ENCODE data around the gene CDH4. TPM values are rescaled to one million over a fixed set of nuclear protein-coding genes. Genes with fewer than 3 reads are reported as not detected.

CDH4 gene
- polyA plus RNA-seq, 1 experiment: 1.5 TPM

GRCh38 chr20:61385731-61386130, 133.7 kb downstream of the CDH4 start:
- ChIA-PET POLR2A (no interaction called here), CTCF (no interaction called here)
- no peaks in the 10 kb centered on the region for H3K36me3 ChIP-seq (ENCODE audit: control insufficient read depth, insufficient read depth, low read length)
- H3K27me3 ChIP-seq (ENCODE audit: control insufficient read depth, insufficient read depth, low read length): no peaks in the 10 kb centered on the region
- TF ChIP-seq CTCF (IDR thresholded peaks at IDR 0.05; ENCODE audit: insufficient read depth, low read depth, low read length): no peak
- no peak for DNase-seq (ENCODE audit: low read depth)
- no peak overlapping the region for H3K4me3 ChIP-seq (ENCODE audit: low read depth, low read length)

DNA sequence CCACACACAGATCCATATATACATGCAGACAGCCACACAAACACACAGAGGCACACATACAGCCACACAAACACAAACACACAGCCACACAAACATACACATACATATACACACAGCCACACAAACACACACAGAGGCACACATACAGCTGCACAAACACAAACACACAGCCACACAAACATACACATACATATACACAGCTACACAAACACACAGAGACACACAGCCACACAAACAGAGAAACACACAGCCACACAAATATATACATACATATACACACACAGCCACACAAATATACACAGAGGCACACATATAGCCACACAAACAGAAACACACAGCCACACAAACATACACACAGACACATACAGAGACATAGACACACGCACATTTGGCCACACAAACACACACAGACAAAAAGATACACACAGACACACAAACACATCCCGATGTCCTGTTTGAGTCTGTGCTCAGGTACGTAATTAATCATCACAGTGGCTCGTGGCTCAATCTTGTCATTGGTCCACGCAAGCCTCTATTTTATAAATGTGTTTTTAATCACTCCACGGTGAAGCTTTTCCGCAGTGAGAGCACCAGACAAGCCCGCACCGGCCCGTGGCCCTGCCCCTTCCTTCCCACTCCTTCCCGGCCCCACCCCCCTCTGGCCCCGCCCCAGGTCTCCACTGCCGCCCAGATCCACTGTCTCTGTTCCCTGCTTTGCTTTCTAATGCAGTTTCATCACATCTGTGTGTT, 135.3 kb downstream of the CDH4 start:
- ChIA-PET CTCF (no interaction called here), POLR2A (no interaction called here)
- DNase-seq (ENCODE audit: low read depth): peak; percentile 4
- no peaks in the 10 kb centered on the region for H3K27me3 ChIP-seq (ENCODE audit: control insufficient read depth, insufficient read depth, low read length)
- no peak for TF ChIP-seq CTCF (IDR thresholded peaks at IDR 0.05; ENCODE audit: insufficient read depth, low read depth, low read length)
- no peaks in the 10 kb centered on the region for H3K36me3 ChIP-seq (ENCODE audit: control insufficient read depth, insufficient read depth, low read length)
- H3K4me3 ChIP-seq (ENCODE audit: low read depth, low read length): 0 out of 2 replicates have a peak overlapping the region, but pooled peaks have one; percentile 14

DNA sequence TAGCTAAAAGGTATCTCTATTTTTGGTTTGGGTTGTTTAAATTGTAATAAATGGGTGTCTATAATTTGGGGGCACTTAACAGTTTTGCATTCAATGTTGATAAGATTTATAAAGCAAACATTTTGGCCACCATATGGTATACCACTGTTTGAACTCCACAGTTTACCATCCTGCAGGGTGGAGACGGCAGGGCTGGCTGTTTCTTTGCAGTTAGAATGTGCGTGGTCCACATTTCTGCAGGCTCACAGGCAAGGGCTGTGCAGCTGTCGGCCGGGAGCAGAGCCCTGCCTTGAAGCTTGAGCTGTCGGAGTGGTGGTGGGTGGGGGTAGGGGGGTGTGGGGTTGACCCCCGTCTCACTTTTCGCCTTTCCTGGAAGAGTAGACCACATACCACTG, 135.9 kb downstream of the CDH4 start:
- POLR2A ChIA-PET: no interaction called here
- no peaks in the 10 kb centered on the region for H3K27me3 ChIP-seq (ENCODE audit: control insufficient read depth, insufficient read depth, low read length)
- CTCF ChIA-PET: no interaction called here
- no peak overlapping the region for H3K4me3 ChIP-seq (ENCODE audit: low read depth, low read length)
- DNase-seq (ENCODE audit: low read depth): no peak
- no peak for TF ChIP-seq CTCF (IDR thresholded peaks at IDR 0.05; ENCODE audit: insufficient read depth, low read depth, low read length)
- H3K36me3 ChIP-seq (ENCODE audit: control insufficient read depth, insufficient read depth, low read length): no peaks in the 10 kb centered on the region

DNA sequence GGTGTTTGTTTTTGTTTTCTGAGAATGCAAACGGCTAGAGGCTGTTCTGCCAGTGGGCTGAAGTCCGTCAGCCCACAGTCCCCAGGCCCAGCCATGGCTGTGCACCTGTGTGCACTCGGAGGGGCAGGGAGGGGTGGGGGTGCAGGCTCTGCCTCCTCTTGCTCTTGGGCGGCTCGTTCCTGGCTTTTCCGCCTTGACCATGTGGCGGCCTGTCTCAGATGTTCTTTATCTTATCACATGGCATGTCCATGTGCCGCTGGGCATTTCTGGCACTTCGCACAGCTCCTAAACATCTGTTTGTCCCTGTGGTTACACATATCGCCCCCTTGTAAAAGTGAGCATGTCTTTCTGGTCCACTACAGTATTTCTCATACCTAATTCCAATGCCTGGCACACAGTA, 137.0 kb downstream of the CDH4 start:
- POLR2A ChIA-PET: no interaction called here
- no peak for DNase-seq (ENCODE audit: low read depth)
- Histone ChIP-seq H3K27me3 (ENCODE audit: control insufficient read depth, insufficient read depth, low read length) (no peaks in the 10 kb centered on the region), H3K4me3 (ENCODE audit: low read depth, low read length) (no peak overlapping the region), H3K36me3 (ENCODE audit: control insufficient read depth, insufficient read depth, low read length) (no peaks in the 10 kb centered on the region)
- CTCF ChIA-PET: no interaction called here
- no peak for TF ChIP-seq CTCF (IDR thresholded peaks at IDR 0.05; ENCODE audit: insufficient read depth, low read depth, low read length)

DNA sequence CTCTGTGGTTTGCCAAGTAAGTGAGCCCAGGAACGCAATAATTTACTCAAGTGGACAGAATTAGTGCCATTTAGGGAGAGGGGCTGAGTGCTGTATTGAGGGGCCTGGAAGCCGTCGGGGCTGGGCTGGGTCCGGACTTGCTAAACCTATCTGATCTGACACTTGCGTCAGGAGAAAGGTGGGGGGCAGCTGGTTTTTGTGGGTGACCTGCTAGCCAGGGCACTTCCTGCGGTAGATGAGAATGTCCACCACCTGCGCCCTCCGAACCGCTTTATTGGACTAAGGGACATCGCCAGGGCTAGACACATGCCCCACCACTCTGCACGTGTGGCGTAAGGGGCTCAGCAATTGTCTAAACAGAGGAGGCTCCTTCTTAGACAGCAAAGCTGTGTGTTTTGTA, 139.1 kb downstream of the CDH4 start:
- ChIA-PET CTCF (interaction anchor here (0.6 kb wide), 1 partner anchor 27 kb away, joined by 3 read pairs; no protein-coding TSS in a partner anchor), POLR2A (no interaction called here)
- no peak for DNase-seq (ENCODE audit: low read depth)

More for the DNA sequence above, 139.1 kb downstream of the CDH4 start:
- Histone ChIP-seq H3K27me3 (ENCODE audit: control insufficient read depth, insufficient read depth, low read length) (no peaks in the 10 kb centered on the region), H3K4me3 (ENCODE audit: low read depth, low read length) (no peak overlapping the region), H3K36me3 (ENCODE audit: control insufficient read depth, insufficient read depth, low read length) (no peaks in the 10 kb centered on the region)
- TF ChIP-seq CTCF (IDR thresholded peaks at IDR 0.05; ENCODE audit: insufficient read depth, low read depth, low read length): no peak

Measured in BJ (cell line).